Mesenteric fat pad (tissue), 1 donor: ENCODE data around the gene METTL2A. TPM values are rescaled to one million over a fixed set of nuclear protein-coding genes. Genes with fewer than 3 reads are reported as not detected.
"Not testable (repeated sequence)": the region's sequence is repeated elsewhere in the genome, so short reads cannot be mapped to it uniquely, and the experiment has no call there.

Experiments used
- DNase-seq: peaks from one replicate; pipeline ENCODE4 v3.0.0-alpha.2; 2020; ENCODE audit warnings: low spot score
- total RNA-seq: library from RNA; stranded (reverse); fragmentation: NEBNext Ultra II Directional; extraction: Animal tissue kit (Norgen Biotek cat#: 25700); gene quantifications from one replicate; pipeline ENCODE4 v1.2.1, GENCODE V29; 2021
- donor health status: DM: yes; HTN: yes; CAD: no.

Gene METTL2A
- total RNA-seq, 1 donor from 2014 or later = 17.4 TPM

DNA sequence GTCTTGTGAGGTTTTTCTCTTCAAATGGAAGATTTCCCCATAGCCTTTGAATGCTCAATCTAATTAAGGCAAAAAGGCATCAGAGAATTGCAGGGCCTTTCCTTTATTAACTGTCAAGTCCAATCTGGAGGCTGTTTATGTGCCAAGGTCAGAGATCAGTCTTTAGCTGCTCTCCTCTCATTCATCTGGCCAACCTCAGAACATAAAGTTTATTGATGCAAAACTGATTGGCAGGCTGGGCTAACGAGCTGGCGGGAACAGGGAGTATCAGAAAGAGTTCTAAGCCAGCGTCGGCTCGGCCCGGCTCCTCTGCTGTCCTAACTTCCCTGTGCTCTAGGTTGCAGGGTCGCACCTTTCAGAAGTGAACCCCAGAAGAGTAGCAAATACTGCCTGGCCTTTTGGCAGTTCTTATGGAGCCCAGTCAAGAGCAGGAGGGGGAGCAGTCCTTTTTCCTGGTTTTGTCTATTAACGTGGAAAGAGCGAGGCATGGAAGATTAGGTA lies 47.7 kb downstream of the METTL2A start:
- peak; percentile 62 for DNase-seq

DNA sequence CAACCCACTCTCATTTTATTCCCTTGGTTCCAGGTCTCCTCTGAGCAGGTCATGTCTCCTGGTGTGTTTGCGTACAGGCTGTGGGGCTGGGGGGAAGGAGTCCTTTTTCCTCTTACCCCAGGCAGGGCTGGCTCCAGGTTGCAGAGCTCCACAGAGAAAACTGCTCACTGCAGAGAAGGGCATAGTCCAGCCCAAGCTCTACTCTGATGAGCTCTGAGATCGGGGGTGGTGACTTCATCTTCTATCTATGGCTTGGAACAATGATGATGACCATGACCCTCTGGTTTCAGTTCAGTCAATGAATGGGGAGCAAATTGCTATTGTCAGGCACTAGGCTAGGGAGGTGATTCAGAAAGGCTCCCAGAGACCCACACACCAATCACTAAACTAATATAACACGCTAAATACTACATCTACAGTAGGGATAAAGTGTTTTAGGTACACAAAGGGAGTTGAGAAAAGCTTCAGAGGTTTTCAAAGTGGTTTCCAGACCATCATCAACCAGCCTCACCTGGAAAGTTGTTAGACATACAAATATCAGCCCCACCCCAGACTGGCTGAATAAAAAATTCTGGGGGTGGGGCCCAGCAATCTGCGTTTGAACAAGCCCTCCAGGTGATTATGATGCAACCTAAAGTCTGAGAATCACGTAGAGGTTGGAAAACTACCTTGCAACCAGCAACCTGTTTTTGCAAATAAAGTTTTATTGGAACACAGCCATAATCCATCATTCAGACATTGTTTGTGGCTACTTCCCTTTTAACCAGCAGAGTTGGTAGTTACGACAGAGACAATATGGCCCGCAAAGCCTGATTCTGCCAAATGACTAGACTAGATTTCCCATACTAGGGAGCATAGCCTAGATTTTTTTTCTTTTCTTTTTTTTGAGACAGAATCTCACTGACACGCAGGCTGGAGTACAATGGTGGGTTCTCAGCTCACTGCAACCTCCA lies 49.6 kb downstream of the METTL2A start:
- peak; percentile 37 for DNase-seq

DNA sequence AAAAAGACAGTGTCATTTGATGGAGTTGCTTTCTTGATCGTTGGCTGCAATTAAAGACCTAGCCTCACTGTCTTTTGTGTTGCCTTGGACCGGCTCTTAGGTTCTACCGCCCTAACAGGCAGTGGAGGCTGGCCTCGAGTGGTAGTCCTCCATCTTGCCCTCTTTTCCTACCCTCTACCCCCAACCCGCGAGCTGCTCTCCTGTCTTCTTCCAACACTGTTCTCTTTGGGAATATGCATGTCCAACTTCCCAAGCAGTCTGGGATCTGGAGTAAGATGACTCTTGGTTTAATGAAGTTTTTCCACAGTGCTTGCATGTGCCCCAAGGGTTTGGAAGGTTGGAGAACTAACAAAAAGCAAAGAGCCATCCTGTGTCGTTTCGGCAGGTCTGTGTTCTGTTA lies 53.4 kb downstream of the METTL2A start:
- DNase-seq = peak; percentile 18

DNA sequence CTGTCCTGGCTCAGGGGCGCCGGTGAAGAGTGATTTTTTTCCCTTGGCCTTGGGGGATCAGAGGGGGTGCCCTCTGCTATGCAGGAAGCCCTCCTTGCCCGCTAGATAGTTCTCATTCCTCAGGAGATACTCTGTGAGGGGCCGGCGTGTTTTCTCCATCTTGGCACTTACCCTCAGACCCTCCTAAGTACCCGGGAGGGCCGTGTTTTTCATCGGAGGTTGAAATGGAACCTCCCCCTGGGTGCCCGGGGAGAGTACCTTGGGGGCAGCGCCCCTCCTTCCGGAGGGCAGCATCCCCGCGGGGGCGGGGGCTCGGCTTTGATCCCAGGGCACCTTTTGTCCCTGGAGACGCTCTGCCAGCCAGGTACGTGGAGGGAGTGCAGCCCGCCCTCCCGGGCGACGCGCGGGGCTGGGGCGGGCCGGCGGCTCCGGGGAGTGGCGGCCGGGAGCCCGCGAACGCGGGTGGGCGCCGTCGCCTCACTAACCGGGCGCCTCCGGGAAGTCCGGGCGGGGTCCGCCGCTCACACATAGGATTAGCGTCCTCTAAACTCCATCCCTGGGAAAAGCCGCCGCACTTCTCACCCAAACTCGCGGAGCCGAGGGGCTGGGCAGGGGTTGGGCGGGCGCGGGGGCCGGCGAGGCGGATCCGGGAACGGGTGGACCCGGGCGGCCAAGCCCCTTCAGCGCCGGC lies 54.2 kb downstream of the METTL2A start:
- DNase-seq = peak; percentile 89

DNA sequence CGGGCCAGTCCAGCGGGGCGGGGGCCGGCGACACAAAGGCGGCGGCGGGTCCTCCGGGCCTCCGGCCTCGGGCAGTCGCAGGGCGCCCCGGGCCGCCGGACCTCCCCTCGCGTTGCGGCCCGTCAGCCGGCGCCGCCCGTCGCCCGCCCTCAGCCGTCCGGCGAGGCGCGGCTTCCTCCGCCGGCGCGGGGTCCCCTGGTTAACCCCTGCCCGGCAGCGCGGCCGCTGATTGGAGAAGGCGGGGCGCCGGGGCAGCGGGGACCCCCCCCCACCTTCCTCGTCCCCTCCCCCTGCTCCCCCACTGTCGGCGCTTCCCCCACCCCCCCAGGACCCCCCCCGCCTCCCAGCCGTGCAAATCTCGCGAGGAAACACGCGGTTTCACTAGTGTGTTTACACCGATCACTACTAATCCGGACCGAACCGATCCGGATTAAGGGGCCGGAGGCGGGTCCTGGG lies 54.8 kb downstream of the METTL2A start, which contains the start of gene TLK2:
TLK2 (plus strand) TSS at position 402 of the 456 bp plus-strand sequence. CDS start 2,301 bp downstream, outside the sequence.
- DNase-seq = peak; percentile 91

DNA sequence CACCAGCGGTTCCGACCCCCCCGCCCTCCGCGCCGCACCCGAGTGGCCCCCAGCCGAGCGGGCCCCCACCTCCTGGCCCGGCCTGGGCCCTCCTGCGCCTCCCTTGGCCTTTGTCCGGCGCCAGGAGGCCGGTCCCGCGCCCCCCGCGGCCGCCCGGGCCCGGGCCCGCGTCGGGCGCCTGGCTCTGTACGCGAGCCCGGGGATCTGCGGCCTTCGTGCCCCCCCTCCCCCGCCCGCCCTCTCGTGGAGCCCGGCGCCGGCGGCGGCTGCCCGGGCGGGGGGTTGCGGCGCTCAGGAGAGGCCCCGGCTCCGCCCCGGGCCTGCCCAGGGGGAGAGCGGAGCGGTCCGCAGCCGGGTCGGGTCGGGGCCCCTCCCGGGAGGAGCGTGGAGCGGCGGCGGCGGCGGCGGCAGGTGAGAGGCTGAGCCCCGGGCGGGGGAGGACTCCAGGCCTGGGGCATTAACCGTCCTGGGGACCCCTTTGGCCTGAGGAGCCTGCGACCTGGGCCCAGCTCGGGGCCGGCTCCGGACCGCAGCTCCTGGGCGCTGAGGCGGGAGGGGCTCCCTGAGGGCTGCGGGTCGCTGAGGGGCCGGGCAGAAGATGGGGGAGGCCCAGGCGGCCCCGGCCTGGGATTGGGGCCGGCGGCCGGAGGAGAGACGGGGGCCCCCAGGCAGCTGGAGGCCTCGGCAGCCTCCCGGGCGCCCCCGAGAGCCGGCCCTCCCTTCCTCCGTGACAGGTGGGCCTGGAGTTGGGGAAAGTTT lies 55.4 kb downstream of the METTL2A start:
- DNase-seq = peak; percentile 89

DNA sequence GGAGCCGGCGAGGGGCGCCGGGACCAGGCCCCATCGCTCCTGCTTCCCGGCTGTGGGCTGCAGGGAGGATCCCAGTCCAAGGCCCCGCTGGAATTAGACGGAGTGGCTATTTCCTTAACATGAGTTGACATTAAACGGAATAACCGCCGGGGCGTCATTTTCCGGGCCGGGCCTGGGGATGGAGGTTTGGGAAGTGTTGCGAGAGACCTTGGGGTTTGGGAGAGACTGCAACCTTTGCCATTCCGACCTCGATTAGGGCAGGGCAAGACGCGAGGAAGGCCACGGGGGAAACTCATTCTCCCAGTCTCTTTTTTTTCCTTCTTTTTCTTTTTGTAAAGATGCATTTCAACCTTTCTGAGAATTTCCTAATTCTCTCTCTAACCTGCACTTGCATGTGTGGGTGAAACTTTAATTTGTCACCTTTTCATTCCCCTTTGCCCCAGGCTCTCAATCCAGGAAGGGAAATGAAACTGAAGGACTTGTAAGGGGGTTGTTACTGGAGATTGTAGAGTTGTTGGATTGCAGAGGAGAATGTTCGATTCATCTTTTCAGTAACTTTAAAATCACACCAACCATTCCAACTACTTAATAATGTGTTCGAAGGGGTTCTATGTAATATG lies 56.1 kb downstream of the METTL2A start:
- DNase-seq = peak; percentile 91

DNA sequence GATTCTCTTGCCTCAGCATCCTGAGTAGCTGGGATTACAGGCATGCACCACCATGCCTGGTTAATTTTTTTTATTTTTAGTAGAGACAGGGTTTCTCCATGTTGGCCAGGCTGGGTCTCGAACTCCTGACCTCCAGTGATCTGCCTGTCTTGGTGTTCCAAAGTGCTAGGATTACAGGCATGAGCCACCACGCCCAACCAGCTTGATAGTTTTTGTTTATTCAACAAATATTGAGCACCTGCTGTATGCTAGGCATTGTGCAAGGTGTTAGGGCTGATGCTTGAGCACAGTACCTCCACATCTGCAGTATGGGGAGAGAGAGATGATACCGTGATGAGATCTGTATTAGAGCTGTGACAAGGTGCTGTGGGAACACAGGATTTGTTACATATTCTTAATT lies 58.9 kb downstream of the METTL2A start:
- DNase-seq = peak; percentile 8

DNA sequence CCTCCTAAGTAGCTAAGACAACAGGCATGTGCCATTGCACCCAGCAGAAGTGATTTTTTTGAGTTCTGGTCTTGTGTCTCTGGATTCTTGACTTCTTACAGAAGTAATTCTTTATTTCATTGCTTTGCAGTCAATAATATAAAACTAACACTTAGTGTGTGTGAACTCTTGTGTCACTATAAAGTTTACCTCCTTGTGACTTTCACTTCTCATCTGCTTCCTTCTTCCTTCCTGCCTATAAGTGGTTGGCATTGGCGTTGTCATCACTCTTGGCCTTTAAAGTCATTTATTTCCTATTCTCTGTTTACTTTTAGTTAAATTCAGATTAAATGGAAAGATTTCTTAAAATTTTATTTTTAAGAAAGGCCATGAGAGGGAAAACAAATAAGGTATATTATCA lies 67.3 kb downstream of the METTL2A start:
- DNase-seq = not testable (repeated sequence)

DNA sequence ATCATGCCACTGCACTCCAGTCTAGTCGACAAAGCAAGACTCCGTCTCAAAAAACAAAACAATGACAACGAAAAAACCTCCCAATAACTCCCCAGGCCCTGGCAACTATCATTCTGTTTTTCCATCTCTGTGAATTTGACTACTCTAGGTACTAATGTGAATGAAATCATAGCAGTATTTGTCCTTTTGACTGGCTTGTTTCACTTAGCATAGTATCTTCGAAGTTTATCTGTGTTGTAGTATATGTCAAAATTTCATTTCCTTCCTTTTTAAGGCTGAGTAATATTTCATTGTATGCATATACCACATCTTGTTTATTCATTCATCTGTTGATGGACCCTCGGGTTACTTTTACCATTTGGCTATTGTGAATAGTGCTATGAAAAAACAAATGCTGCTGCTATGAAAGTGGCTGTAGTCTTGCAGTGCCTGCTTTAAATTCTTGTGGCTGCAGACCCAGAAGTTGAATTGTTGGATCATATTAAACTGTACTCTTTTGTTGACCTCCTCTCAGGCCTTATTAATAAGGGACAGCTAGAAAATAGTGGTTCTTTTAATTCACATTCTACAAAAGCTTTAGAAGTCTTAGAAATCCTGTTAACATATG lies 69.5 kb downstream of the METTL2A start:
- DNase-seq = not testable (repeated sequence)

DNA sequence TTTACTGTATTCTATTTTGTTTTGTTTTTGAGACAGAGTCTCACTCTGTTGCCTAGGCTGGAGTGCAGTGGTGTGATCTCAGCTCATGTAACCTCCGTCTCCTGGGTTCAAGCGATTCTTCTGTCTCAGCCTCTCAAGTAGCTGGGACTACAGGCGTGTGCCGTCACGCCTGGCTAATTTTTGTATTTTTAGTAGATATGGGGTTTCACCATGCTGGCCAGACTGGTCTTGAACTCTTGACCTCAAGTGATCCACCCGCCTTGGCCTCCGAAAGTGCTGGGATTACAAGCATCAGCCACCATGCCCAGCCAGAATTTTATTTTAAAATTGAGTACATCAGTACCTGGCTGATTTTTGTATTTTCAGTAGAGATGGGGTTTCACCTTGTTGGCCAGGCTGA lies 70.4 kb downstream of the METTL2A start:
- DNase-seq = not testable (repeated sequence)

DNA sequence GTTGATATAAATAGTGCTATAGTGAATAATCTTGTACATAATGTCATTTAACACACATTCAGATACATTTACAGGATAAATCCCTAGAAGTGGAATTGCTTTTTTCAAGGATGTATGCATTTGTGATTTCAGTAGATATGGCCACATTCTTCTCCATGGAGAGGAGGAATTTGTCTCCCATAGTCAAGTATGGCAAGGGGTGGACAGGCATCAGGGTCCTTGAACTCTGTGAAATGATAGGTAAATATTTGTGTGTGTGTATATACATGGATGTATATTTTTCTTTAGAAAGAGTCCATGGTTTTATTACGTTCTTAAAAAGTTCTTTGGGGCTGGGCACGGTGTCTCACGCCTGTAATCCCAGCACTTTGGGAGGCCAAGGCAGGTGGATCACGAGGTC lies 72.6 kb downstream of the METTL2A start:
- not testable (repeated sequence) for DNase-seq

DNA sequence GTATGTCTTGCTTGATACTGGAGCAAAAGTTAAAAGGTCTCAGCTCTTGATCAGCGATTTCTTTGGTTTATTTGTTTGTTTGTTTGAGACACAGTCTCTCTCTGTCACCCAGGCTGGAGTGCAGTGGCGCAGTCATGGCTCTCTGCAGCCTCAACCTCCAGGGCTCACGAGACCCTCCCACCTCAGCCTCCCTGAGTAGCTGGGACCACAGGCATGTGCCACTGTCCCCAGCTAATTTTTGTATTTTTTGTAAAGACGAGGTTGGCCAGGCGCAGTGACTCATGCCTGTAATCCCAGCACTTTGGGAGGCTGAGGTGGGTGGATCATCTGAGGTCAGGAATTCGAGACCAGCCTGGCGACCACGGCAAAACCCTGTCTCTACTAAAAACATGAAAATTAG lies 75.1 kb downstream of the METTL2A start:
- not testable (repeated sequence) for DNase-seq

Other genes with a start within 250 kb of the METTL2A start
- gene EFCAB3, start 43.3 kb upstream of the METTL2A start, total RNA-seq = not detected
- 44.5 TPM for gene TLK2, start 54.9 kb downstream of the METTL2A start, total RNA-seq
- gene MRC2, start 203.8 kb downstream of the METTL2A start, total RNA-seq = 46.1 TPM